Karpas-422 (cell line): ENCODE results near the gene JPH4. TPM values are rescaled to one million over a fixed set of nuclear protein-coding genes. Genes with fewer than 3 reads are reported as not detected.

Experiments used
- DNase-seq: peaks from one replicate; pipeline ENCODE4 v3.0.0-alpha.2; 2015
- H2AFZ ChIP-seq: fragments of 200-600 bp; sonication (generic); 2 replicates; pipeline ENCODE4 v1.6.1; 2014; ENCODE audit warnings: antibody characterized with exemption, low read length, mixed read lengths
- H3K27ac ChIP-seq: fragments of 200-600 bp; sonication (generic); 2 replicates; pipeline ENCODE4 v1.5.1; 2014; ENCODE audit warnings: mild to moderate bottlenecking, low read length, moderate library complexity
- H3K27me3 ChIP-seq: fragments of 200-600 bp; sonication (generic); 2 replicates; pipeline ENCODE4 v1.6.1; 2014; ENCODE audit warnings: low read length, mixed read lengths
- H3K36me3 ChIP-seq: fragments of 200-600 bp; sonication (generic); 2 replicates; pipeline ENCODE4 v1.6.1; 2014; ENCODE audit warnings: low read length, mixed read lengths; ENCODE audit not compliant: insufficient read depth
- H3K4me1 ChIP-seq: fragments of 200-600 bp; sonication (generic); 2 replicates; pipeline ENCODE4 v1.6.1; 2014; ENCODE audit warnings: mild to moderate bottlenecking, low read length, mixed read lengths
- H3K4me2 ChIP-seq: fragments of 200-600 bp; sonication (generic); 2 replicates; pipeline ENCODE4 v1.6.1; 2014; ENCODE audit warnings: low read length, low read depth, mild to moderate bottlenecking; ENCODE audit not compliant: poor library complexity, severe bottlenecking
- H3K4me3 ChIP-seq: fragments of 200-600 bp; sonication (generic); 2 replicates; pipeline ENCODE4 v1.5.1; 2014; ENCODE audit warnings: mild to moderate bottlenecking, antibody characterized with exemption, low read length, mixed read lengths
- H3K79me2 ChIP-seq: fragments of 200-600 bp; sonication (generic); 2 replicates; pipeline ENCODE4 v1.6.1; 2014; ENCODE audit warnings: mild to moderate bottlenecking, low read length, mixed read lengths
- H3K9ac ChIP-seq: fragments of 200-600 bp; sonication (generic); 2 replicates; pipeline ENCODE4 v1.6.0; 2014; ENCODE audit warnings: low read length
- H3K9me2 ChIP-seq: fragments of 200-600 bp; sonication (generic), shearing (Covaris generic); replicated peaks from 2 replicates; pipeline ENCODE4 v1.6.0; 2014; ENCODE audit warnings: mild to moderate bottlenecking, low read length, moderate library complexity; ENCODE audit not compliant: insufficient read depth
- H3K9me3 ChIP-seq: fragments of 300-700, 200-600 bp; sonication (generic); 2 replicates; pipeline ENCODE4 v1.6.1; 2014; ENCODE audit warnings: low read length, mixed read lengths
- H4K20me1 ChIP-seq: fragments of 200-600 bp; sonication (generic); 2 replicates; pipeline ENCODE4 v1.6.1; 2014; ENCODE audit warnings: mild to moderate bottlenecking, antibody characterized with exemption, low read length, low read depth; ENCODE audit not compliant: insufficient read depth
- total RNA-seq: library from RNA; depleted of rRNA; stranded (reverse); fragments of >200 nt; shearing (Covaris generic); gene quantifications from 2 replicates; pipeline ENCODE4 v1.2.3, GENCODE V29; 2014; ENCODE audit warnings: low replicate concordance

Gene JPH4
- total RNA-seq, 1 experiment from 2014 or later = not detected

GRCh38 chr14:23580152-23580926, 1.7 kb upstream of the JPH4 start:
- Histone ChIP-seq H3K79me2 (no peaks in the 10 kb centered on the region), H3K4me1 (no peaks in the 10 kb centered on the region), H2AFZ (no peak overlapping the region), H3K36me3 (no peaks in the 10 kb centered on the region), H3K9ac (no peak overlapping the region), H3K4me3 (no peak overlapping the region), H3K27me3 (no peaks in the 10 kb centered on the region), H3K9me2 (no peaks in the 10 kb centered on the region), H3K27ac (no peak overlapping the region), H3K4me2 (no peak overlapping the region), H4K20me1 (no peaks in the 10 kb centered on the region), H3K9me3 (no peaks in the 10 kb centered on the region)
- DNase-seq = no peak

GRCh38 chr14:23579739-23580138, 1.1 kb upstream of the JPH4 start:
- Histone ChIP-seq H2AFZ (no peak overlapping the region), H3K4me3 (no peak overlapping the region), H3K9ac (no peak overlapping the region), H3K9me2 (no peaks in the 10 kb centered on the region), H3K27me3 (no peaks in the 10 kb centered on the region), H3K9me3 (no peaks in the 10 kb centered on the region), H3K79me2 (no peaks in the 10 kb centered on the region), H3K4me1 (no peaks in the 10 kb centered on the region), H3K4me2 (no peak overlapping the region), H3K27ac (no peak overlapping the region), H4K20me1 (no peaks in the 10 kb centered on the region), H3K36me3 (no peaks in the 10 kb centered on the region)
- DNase-seq = no peak

GRCh38 chr14:23579311-23579630, 681 bp upstream of the JPH4 start:
- H3K36me3 ChIP-seq = no peaks in the 10 kb centered on the region
- no peak overlapping the region for H2AFZ ChIP-seq
- no peaks in the 10 kb centered on the region for H3K4me1 ChIP-seq
- no peaks in the 10 kb centered on the region for H3K9me3 ChIP-seq
- no peak overlapping the region for H3K4me2 ChIP-seq
- no peaks in the 10 kb centered on the region for H3K27me3 ChIP-seq
- no peaks in the 10 kb centered on the region for H4K20me1 ChIP-seq
- DNase-seq = no peak
- H3K27ac ChIP-seq = no peak overlapping the region
- H3K79me2 ChIP-seq = no peaks in the 10 kb centered on the region
- H3K9me2 ChIP-seq = no peaks in the 10 kb centered on the region
- H3K9ac ChIP-seq = no peak overlapping the region
- H3K4me3 ChIP-seq = no peak overlapping the region

GRCh38 chr14:23577710-23578392, 739 bp downstream of the JPH4 start:
- no peak for DNase-seq

GRCh38 chr14:23577004-23577681, 1.4 kb downstream of the JPH4 start:
- Histone ChIP-seq H3K79me2 (no peaks in the 10 kb centered on the region), H3K27ac (no peak overlapping the region), H3K36me3 (no peaks in the 10 kb centered on the region), H3K9me3 (no peaks in the 10 kb centered on the region), H3K4me2 (no peak overlapping the region), H3K9ac (no peak overlapping the region), H3K27me3 (no peaks in the 10 kb centered on the region), H3K4me1 (no peaks in the 10 kb centered on the region), H4K20me1 (no peaks in the 10 kb centered on the region), H3K9me2 (no peaks in the 10 kb centered on the region), H2AFZ (no peak overlapping the region), H3K4me3 (no peak overlapping the region)
- no peak for DNase-seq

More at GRCh38 chr14:23577710-23578392, 739 bp downstream of the JPH4 start:
- H3K9me3 ChIP-seq = no peaks in the 10 kb centered on the region
- H3K36me3 ChIP-seq = no peaks in the 10 kb centered on the region
- no peaks in the 10 kb centered on the region for H3K79me2 ChIP-seq
- no peak overlapping the region for H3K27ac ChIP-seq
- no peak overlapping the region for H3K4me2 ChIP-seq
- no peak overlapping the region for H3K9ac ChIP-seq
- no peak overlapping the region for H2AFZ ChIP-seq
- H4K20me1 ChIP-seq = no peaks in the 10 kb centered on the region
- no peak overlapping the region for H3K4me3 ChIP-seq
- no peaks in the 10 kb centered on the region for H3K4me1 ChIP-seq
- no peaks in the 10 kb centered on the region for H3K9me2 ChIP-seq
- no peaks in the 10 kb centered on the region for H3K27me3 ChIP-seq

GRCh38 chr14:23573384-23574015, 5.1 kb downstream of the JPH4 start:
- H3K4me3 ChIP-seq = no peak overlapping the region
- no peak for DNase-seq
- H3K4me2 ChIP-seq = no peak overlapping the region
- no peaks in the 10 kb centered on the region for H3K9me2 ChIP-seq
- no peak overlapping the region for H3K27ac ChIP-seq
- peaks cover under 1% of the 10 kb centered on the region; the same call in 1 of the 2 replicates for H3K79me2 ChIP-seq
- peaks cover 16% of the 10 kb centered on the region for H3K4me1 ChIP-seq
- no peak overlapping the region for H2AFZ ChIP-seq
- no peaks in the 10 kb centered on the region for H4K20me1 ChIP-seq
- no peaks in the 10 kb centered on the region for H3K9me3 ChIP-seq
- H3K27me3 ChIP-seq = no peaks in the 10 kb centered on the region
- no peak overlapping the region for H3K9ac ChIP-seq
- H3K36me3 ChIP-seq = no peaks in the 10 kb centered on the region

GRCh38 chr14:23572836-23573235, 5.8 kb downstream of the JPH4 start:
- H3K36me3 ChIP-seq = no peaks in the 10 kb centered on the region
- no peak for DNase-seq
- no peaks in the 10 kb centered on the region for H3K9me3 ChIP-seq
- H3K4me2 ChIP-seq = no peak overlapping the region
- no peak overlapping the region for H2AFZ ChIP-seq
- peaks cover 6% of the 10 kb centered on the region for H3K79me2 ChIP-seq
- H3K4me3 ChIP-seq = no peak overlapping the region
- no peak overlapping the region for H3K27ac ChIP-seq
- H3K9me2 ChIP-seq = no peaks in the 10 kb centered on the region
- H3K4me1 ChIP-seq = peaks cover 22% of the 10 kb centered on the region
- no peaks in the 10 kb centered on the region for H3K27me3 ChIP-seq
- H3K9ac ChIP-seq = no peak overlapping the region
- H4K20me1 ChIP-seq = no peaks in the 10 kb centered on the region

- Histone ChIP-seq H3K27ac (no peak overlapping the region), H4K20me1 (no peaks in the 10 kb centered on the region), H3K27me3 (no peaks in the 10 kb centered on the region), H3K9ac (no peak overlapping the region), H3K9me3 (no peaks in the 10 kb centered on the region), H3K4me2 (no peak overlapping the region), H3K4me3 (no peak overlapping the region), H3K36me3 (no peaks in the 10 kb centered on the region), H3K4me1 (peaks cover 24% of the 10 kb centered on the region), H3K79me2 (peaks cover 6% of the 10 kb centered on the region), H2AFZ (no peak overlapping the region), H3K9me2 (no peaks in the 10 kb centered on the region)
- DNase-seq = no peak
Measured at GRCh38 chr14:23572524-23572828, 6.1 kb downstream of the JPH4 start.
